Measurements from ENCODE around the gene PDZD2.
"Not testable (repeated sequence)": the region's sequence is repeated elsewhere in the genome, so short reads cannot be mapped to it uniquely, and the experiment has no call there.

Gene PDZD2

DNA sequence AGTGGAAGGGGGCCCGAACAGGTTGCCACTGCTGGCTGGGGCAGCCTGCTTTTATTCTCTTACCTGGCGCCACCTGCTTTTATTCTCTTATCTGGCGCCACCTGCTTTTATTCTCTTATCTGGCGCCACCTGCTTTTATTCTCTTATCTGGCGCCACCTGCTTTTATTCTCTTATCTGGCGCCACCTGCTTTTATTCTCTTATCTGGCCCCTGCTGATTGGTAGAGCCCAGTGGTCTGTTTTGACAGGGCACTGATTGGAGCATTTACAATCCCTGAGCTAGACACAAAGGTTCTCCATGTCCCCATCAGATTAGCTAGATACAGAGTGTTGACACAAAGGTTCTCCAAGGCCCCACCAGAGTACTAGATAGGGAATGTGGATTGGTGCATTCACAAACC lies 52.5 kb downstream of the PDZD2 start:
- not testable (repeated sequence) for DNase-seq (ENCODE audit: low spot score)

DNA sequence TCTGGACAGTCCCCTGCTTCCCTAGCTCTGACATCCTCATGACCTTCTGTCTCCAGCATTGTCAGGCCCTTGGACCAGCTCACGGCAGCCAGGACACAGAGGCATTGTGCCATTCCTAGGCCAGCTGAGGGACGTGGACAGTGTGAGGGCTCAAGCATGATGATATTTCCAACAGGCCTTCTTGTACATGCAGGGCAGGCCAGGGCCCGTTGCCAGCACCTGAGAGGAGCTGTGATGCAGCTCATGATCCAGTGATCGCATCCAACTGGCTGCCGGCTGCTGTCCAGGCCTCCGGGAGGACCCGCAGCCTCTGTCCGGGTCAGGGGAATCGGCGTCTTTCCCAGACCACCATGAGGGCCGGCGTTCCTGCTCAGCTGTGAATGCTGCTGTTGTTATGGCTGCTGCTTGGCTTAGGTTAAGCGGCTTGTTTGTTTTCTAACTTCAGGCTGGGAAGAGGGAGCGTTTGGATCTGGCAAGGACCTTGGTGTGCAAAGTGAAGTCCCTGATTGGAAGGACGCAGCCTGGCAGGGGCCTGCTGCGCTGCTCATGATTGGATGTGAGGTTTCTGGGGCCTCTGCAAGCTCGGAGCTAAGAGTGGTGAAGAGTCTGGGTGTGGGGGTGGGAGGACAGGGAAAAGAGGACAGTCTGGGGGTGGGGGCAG lies 53.8 kb downstream of the PDZD2 start:
- no peak for DNase-seq (ENCODE audit: low spot score)

DNA sequence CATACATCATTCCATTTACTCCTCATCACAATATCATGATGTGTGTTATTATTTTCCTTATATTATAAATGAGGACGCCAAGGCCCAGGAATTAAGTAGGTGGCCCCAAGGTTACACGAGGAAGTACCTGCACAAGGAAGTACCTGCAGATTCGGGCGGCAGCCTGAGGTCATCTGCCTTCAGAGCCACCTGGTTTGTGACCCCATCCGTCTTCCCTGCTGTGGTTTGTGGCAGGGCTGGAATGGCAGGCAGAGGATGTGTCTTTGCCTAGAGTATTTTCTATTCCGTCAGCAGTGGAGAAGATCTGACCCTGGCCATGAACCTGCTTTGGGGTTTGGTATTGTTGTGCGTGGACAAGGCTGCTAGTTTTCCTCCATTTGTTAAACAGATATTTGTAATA lies 59.7 kb downstream of the PDZD2 start:
- no peak for DNase-seq (ENCODE audit: low spot score)

DNA sequence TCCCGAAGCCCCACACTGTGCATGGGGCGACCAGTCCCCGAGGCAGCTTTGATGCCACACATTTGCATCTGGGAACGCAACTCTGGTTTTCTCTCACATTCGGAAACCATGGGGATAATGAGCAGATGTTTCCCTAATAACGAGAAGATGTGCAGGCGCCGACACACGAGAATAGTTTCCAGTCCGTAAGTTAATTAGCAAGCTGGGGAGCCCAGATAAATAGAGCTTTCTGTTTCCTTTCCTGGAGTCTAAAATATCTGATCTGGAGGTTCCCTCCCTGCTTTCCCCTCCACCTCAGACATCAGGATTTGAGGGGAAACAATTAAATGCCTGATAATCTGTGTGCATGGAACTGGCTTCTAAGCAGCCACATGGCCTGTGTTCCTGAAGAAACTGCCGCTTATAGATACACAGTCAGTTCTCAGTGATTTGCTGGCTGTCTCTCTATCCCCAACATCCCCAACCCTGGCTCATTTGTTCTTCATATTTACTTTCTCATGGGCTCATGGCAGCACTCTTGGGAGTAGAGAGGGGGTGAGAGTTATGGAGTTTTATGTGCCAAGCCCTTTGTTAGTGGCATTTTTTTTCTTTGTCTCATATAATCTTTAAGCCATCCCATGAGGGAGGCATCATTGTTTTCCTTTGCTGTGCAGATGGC lies 62.8 kb downstream of the PDZD2 start:
- DNase-seq (ENCODE audit: low spot score): no peak

DNA sequence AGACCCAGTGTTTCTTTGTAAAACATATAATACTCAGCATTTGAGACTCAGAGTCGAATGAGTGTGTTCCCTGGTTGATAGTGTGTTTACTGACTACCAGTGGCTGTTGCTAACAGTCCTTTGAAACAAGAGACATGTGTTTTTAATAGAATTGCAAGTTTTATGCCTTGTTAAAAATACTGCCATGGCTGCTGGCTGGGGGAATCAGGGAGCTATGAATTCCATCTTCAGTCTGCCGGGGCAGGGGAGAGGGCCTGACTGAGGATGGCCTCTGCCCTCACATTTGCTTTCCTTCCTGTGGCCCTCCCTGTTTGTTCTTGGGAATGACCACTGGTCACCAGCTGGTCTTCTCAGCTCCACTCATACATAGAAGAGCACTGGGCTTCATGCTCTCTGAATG lies 63.8 kb downstream of the PDZD2 start:
- DNase-seq (ENCODE audit: low spot score): no peak

DNA sequence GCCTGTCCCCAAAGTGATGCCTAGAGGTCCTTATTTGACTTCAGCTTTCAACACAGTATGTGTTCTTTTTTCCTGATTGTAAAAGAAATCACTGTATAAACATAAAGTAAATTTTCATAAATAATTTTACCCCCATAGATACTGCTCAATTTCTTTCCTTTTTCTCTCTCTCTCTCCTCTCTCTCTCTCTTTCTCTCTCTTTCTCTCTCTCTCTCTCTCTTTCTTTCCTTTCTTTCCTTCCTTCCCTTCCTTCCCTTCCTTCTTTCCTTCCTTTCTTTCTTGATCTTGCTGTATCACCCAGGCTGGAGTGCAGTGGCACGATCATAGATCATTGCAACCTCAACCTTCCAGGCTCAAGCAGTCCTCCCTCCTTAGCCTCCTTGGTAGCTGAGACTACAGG lies 64.8 kb downstream of the PDZD2 start:
- no peak for DNase-seq (ENCODE audit: low spot score)

DNA sequence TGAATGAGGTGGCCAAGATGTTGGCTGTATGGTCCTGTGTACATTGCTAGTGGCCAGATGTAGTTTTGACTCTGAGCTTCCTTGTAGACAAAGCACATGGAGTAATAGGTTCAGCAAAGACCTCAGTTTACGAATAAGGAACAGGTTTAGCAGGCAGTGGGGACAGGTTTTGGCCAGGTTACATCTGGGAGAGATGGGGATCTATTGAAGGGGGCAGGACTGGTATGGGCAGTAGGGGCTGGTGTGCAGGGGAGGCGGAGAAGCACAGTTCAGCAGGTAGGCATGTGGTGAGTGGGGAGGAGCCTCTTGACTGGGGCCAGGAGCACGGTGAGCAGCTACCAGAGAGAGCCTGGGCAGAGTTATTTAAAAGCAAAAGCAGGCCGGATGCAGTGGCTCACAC lies 67.3 kb downstream of the PDZD2 start:
- DNase-seq (ENCODE audit: low spot score): no peak

DNA sequence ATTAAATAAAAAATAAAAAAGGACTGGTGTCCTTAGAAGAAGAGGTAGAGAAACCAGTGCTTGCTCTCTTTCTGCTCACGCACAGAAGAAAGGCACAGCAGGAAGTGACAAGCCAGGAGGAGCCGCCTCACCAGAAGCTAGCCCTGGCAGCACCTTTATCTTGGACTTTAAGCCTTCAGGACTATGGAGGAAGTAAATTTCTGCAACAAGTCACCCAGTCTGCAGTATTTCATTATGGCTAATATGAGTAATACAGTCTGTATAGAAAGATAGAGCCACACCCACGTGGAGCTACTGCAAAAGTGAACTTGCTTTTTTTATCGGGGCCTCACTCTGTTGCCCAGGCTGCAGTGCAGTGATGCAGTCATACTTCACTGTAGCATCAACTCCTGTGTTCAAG lies 68.4 kb downstream of the PDZD2 start:
- DNase-seq (ENCODE audit: low spot score): peak; percentile 34

DNA sequence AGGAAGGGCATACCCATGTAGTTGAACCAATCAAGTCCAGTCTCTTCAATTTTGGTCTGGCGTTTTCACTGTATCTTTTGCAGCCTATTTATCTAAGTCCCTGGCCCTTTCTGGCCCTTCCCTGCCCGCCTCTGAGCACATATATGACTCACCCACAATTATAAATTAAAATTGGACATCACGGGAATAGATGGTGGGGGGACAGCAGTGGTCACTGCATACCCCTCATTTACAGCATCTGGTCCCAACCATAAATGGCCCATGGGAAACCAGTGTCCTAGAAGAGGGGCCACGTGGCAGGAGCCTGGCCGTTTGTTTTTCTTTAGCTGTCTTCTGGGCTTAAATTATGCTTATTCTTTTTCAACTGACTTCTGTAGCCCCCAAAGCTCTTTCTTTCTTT lies 69.2 kb downstream of the PDZD2 start:
- DNase-seq (ENCODE audit: low spot score): no peak

DNA sequence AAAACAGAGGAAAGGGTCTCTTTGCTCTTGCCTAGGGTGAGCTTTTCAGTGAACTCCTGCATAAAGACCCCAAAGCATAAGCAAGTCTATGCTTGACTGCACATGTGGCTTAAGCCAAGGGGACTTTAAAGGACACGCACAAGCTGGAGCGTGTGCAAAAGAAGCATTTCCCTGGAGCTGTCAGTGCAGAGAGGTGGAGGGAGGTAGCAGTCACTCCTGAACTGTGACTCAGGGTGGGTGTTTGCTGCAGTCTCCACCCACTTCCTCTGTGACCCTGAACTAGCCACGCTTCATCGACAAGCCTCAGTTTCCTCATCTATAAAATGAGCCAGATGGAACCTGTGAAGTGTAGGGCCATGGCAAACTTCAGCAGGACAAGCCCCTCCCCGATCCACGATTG lies 72.4 kb downstream of the PDZD2 start:
- no peak for DNase-seq (ENCODE audit: low spot score)

DNA sequence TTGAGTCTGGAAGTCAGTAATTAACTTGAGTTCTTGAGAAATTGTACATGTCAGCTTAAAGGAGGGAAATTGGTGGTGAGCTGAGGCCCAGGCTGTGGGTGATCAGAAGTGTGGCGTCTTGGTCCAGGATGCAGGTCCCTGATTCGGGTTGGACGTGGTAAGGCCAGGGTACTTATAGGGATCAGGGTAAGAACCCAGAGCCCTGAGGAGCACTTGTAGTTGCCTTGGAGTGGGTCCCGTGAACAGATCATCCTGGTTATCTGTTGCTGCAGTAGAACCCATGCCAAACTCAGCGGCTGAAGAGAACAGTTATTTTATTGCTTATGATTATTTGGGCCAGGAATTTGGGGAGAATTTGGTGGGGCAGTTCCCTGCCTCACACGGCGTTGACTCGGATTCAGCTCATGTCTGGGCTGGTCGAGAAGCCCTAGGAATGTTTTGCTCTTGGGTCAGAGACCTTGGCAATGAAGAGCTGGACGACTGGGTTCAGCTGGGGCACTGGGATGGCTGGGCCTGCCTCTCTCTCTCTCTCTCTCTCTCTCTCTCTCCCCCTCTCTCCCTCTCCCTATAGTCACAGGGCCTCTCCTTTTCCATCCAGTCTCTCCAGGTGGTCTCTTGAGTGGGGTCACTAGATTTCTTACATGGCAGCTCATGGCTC lies 73.1 kb downstream of the PDZD2 start:
- DNase-seq (ENCODE audit: low spot score): no peak

DNA sequence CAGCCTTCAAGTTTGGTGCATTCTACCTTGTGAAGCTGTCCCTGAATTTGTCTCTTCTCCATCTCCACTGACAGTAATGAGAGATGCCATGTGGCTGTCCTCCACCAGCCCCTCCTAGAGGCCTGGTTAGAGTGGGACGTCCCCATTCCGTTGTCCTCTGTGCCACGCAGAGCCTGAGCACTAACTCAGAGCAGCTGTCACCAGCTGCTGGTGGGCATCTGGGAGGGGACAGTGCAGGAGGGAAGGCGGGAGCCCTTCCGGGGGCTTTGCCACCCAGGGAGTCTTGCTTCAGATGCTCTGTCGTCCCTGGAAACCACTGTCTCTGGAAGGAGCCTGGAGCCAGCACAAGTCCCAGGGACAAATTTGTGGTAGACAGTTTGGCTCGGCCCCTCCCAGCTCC lies 78.6 kb downstream of the PDZD2 start:
- no peak for DNase-seq (ENCODE audit: low spot score)

DNA sequence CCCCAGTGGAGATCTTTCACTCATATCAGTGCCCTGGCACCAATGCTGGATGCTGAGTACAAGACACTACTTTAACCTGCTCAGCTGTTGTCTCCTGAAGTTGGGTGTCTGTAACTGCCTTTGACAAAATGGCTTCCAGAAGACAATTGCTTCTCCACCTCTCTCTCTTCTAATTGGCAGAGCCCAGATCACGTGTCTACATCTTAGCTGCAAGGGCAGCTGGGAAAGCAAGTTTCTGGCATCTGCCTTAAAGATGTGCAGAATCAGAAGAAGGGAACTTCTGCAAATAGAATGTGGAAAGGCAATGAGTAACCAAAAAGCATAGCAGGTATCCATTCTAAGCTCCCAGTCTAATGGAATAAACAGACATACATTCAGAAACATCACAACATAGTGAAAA lies 81.1 kb downstream of the PDZD2 start:
- DNase-seq (ENCODE audit: low spot score): no peak

DNA sequence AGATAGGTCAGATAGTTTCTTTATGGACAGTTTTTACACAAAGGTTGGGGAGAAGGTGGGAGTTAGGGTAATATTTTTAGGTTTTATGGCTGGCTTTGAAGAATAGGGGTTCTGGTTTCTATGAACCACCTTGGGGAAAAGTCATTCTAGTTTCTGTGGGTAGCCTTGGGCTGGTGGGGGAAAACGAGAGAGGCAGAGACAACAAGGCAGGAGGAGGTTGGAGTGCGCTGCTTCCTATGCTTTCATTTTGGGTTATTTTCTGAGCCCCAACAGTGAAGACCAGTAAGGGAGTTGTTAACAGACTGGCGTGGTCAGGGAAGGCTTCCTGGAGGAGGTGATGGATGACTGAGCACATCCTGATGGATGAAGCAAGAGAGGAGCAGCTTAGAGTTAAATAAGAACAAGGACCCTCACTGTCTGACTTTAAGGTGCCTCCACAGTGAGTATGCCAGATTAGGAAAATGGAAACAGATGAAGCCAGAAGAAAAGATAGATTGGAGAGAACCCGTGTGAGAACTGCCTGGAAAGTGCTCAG lies 81.9 kb downstream of the PDZD2 start:
- DNase-seq (ENCODE audit: low spot score): no peak

DNA sequence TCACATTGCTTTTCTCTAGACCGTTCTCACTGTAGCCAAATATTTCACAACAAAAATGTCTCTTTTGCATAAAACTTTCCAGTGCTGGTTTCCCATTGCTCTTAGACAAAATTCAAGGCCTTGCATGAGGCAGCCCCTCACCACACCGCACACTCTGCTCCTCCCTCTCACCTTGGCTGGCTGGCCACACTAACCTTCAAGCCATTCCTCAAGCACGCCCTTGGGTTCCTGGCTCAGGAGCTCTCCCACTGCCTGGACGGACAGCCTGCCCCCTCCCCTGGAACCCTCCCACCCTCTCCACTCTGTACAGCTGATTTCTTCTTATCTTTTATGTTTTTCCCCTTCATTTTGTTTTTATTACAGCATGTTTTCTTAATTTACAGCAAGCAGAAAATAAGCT lies 83.2 kb downstream of the PDZD2 start:
- DNase-seq (ENCODE audit: low spot score): no peak

DNA sequence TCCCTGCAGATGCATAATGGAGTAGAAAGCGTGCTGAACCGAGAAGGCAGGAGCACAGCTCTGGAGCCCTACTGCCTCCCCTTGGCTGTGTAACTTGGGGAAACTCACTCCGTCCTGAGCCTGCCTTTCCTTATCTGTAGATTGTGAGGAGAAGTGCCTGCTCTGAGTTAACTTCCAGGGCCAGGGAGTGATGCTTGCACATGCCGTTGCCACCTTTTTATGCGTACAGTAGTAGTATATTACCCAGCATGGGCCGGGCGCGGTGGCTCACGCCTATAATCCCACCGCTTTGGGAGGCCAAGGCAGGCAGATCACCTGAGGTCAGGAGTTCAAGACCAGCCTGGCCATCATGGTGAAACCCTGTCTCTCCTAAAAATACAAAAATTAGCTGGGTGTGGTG lies 87.1 kb downstream of the PDZD2 start:
- DNase-seq (ENCODE audit: low spot score): no peak

DNA sequence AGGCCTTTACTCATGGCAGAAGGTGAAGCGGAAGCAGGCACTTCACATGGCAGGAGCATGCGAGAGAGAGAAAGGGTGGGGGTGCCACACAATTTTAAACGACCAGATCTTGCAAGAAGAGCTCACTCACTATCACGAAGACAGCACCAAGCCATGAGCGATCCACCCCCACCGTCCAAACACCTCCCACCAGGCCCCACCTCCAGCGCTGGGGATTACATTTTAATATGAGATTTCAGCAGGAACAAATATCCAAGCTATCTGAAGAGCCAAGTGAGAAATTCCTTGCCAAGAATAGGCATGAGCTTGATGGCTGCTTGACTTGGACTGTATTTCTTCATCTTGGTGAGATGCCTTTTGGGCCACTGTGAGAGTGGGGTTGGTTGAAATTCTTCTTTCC lies 88.0 kb downstream of the PDZD2 start:
- DNase-seq (ENCODE audit: low spot score): no peak

DNA sequence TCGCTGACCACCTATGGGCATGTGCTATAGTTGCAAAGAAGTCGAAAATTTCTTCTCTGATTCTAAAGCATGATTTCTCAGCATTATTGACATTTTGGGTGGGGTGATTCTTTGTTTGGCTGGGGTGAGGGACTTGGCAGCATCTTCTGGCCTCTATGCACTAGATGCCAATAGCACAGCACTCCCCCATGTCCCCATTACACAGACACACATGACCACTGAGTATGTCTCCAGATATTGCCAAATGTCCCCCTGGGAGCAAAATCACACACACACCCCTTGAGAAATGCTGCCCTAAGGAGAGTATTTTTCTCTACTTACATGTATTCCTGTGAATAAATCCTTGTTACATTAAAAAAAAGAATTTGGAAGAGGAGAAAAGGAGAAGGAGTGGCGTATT lies 89.1 kb downstream of the PDZD2 start:
- DNase-seq (ENCODE audit: low spot score): no peak

DNA sequence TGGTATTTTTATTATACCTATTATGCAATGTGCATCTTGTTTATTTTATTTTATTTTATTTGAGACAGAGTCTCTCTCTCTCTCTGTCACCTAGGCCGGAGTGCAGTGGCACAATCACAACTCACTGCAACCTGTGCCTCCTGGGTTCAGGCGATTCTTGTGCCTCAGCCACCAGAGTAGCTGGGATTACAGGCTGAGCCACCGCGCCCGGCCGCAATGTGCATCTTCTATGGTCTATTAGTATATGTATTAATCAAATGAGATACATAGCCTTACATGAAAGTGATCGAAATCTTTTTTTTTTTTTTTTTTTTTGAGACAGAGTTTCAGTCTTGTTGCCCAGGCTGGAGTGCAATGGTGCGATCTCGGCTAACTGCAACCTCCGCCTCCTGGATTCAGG lies 89.9 kb downstream of the PDZD2 start:
- not testable (repeated sequence) for DNase-seq (ENCODE audit: low spot score)

DNA sequence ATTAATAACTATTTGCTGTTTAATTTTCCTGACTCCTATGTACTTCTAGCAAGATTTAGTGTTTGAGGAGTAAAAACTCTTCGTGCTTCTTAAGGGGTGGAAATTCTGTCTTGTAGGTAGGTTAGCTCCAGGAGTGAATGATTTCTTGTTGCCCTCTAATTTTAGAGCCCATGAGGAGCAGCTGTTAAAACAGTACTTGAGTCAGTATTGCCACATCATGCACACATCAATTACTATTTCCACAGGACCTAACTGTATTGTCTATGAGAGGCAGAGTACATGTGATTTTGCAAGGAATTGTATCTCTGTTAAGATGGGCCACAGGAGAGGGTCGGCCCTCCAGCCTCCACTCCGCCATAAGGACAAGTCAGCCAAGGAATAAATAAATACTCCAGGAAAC lies 91.2 kb downstream of the PDZD2 start:
- DNase-seq (ENCODE audit: low spot score): no peak

DNA sequence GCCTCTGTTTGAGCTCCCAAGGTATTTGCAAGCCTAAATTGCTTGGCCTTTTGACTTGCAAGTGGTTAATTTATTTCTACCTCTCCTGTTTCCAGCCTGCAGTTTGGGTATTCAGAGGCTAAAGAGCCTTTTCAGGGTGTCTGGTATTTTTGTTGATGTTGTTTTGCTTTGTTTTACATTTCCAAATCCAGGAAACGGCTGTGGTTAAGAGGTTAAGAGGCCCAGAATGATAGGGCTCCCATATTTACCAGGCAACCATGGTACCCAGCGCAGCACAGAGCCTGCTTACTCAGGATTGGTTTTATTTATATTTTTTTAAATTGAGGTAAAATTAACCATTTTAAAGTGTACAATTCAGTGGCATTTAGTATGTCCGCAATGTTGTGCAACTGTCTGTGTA lies 92.1 kb downstream of the PDZD2 start:
- DNase-seq (ENCODE audit: low spot score): no peak

DNA sequence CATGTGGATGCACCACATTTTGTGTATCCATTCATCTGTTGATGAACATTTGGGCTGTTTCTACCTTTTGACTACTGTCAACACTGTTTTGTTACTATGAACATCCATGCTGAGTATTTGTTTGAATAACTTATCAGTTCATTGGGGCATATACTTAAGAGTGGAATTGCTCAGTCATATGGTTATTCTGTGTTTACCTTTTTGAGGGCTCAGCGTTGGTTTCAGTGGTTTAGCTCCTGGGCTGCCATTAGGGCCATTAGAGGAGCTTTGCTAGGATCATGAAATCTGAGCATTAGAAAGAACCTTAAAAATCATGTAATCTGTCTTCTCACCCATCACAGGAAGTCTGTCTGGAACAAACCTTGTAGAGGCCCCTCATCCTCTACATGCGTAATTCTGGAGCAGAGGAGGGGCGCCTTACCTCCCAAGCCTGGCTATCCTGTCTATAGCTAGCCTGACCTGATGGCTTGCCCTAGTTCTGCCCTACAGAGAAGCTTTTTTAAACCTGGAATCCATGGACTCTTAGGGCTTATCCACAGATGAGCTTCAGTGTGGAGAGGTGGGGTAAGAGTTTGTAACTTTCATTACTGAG lies 92.9 kb downstream of the PDZD2 start:
- DNase-seq (ENCODE audit: low spot score): no peak

DNA sequence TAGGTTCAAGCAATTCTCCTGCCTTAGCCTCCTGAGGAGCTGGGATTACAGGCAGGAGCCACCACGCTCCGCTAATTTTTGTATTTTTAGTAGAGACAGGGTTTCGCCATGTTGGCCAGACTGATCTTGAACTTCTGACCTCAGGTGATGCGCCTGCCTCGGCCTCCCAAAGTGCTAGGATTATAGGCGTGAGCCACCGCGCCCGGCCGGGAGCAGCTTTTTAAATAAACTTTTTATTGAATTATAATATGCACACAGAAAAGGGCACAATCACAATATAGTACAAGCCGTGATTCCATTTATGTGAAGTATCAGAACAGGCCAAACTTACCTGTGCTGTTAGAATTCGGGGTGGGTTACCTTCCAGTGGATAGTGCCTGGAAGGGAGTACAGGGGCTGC lies 93.9 kb downstream of the PDZD2 start:
- not testable (repeated sequence) for DNase-seq (ENCODE audit: low spot score)

All from hematopoietic multipotent progenitor cell treated with erythropoietin and hydrocortisone succinate and interleukin-3 and kit ligand, for 17 days (in vitro differentiated cells).